Stomach (tissue), 9 donors: ENCODE results near the gene CMTR1. TPM values are rescaled to one million over a fixed set of nuclear protein-coding genes. Genes with fewer than 3 reads are reported as not detected.

ENCODE experiments used
- DNase-seq, 2 donors: peaks; one replicate each; pipeline versions ENCODE4 v3.0.0 to v3.0.0-alpha.2; 2013 to 2019
- H3K27ac ChIP-seq, 5 donors: fragments of 200-600 bp in 4 of 5; sonication (generic) in 4 of 5; one replicate each; pipeline ENCODE4 v1.5.1; 2013 to 2019; ENCODE audit warnings: mild to moderate bottlenecking in 1 of 5, moderate library complexity in 1 of 5
- H3K27me3 ChIP-seq, 3 donors: fragments of 200-600 bp; sonication (generic); one replicate each; pipeline ENCODE4 v1.5.1; 2017 to 2019; ENCODE audit warnings: mixed run types in 1 of 3
- H3K36me3 ChIP-seq, 4 donors: fragments of 200-600 bp; sonication (generic); 1 replicate in 3 of 4; 2 replicates in 1 of 4; pipeline ENCODE4 v1.5.1; 2016 to 2019
- H3K4me1 ChIP-seq, 4 donors: fragments of 200-600 bp; sonication (generic); one replicate each; pipeline ENCODE4 v1.5.1; 2016 to 2019
- H3K4me3 ChIP-seq, 4 donors: fragments of 200-600 bp; sonication (generic) in 3 of 4; one replicate each; pipeline ENCODE4 v1.5.1; 2016 to 2019; ENCODE audit warnings: mild to moderate bottlenecking in 1 of 4
- H3K9me3 ChIP-seq, 4 donors: fragments of 200-600 bp; sonication (generic); one replicate each; pipeline ENCODE4 v1.5.1; 2016 to 2019
- CTCF ChIP-seq, 7 experiments: fragments of 450-650 bp in 4 of 7; fragments of 200-600 bp in 3 of 7; sonication (generic) in 3 of 7; IDR thresholded peaks; one replicate each; pipeline ENCODE4 v1.5.1; 2016 to 2019; ENCODE audit warnings: antibody characterized with exemption in 7 of 7, control low read depth in 2 of 7, mild to moderate bottlenecking in 1 of 7
- EP300 ChIP-seq: sonication (generic); formaldehyde crosslinking; IDR thresholded peaks from one replicate; pipeline ENCODE4 v1.6.1; 2017; ENCODE audit warnings: antibody characterized with exemption
- POLR2A ChIP-seq, 4 donors: fragments of 450-650 bp; IDR thresholded peaks; one replicate each; pipeline ENCODE4 v1.6.1; 2016; ENCODE audit warnings: antibody characterized with exemption in 4 of 4, control low read depth in 2 of 4, mild to moderate bottlenecking in 1 of 4, moderate library complexity in 1 of 4
- POLR2AphosphoS5 ChIP-seq, 3 donors: sonication (generic); formaldehyde crosslinking; IDR thresholded peaks; one replicate each; pipeline ENCODE4 v1.6.1; 2016; ENCODE audit warnings: antibody characterized with exemption in 3 of 3
- WGBS, 5 donors: extraction: QIAGEN DNeasy Blood & Tissue Kit in 3 of 5; methylation state at CpG; one replicate each; pipeline versions ENCODE4 v1.1.5 to v1.1.7; 2013 to 2018; 5-methylcytosine and 5-hydroxymethylcytosine counted together
- intact Hi-C: fragments of 100-400 bp; cut with DNase I; formaldehyde crosslinking; loops from one replicate; pipeline ENCODE4 v1.15.1; 2023; ENCODE audit warnings: low total_unique reads
- polyA plus RNA-seq, 3 donors: library from polyadenylated mRNA; stranded (reverse); fragments of 200-250 nt; gene quantifications; one replicate each; pipeline ENCODE4 v1.2.3, GENCODE V29; 2013
- total RNA-seq, 5 donors: library from RNA; depleted of rRNA; stranded (reverse); fragments of >200 nt; gene quantifications; one replicate each; pipeline versions ENCODE4 v1.1.0 to v1.2.3, GENCODE V29; 2014 to 2016
- donor health status: healthy with polysubstance abuse.
- donor health status: Bipolar disorder and iron deficiency.
- donor health status: healthy.

CMTR1 gene
- total and polyA plus RNA-seq, 8 donors = 6.3 to 145 (median 24.5) TPM

- no peaks in the 10 kb centered on the region for H3K36me3 ChIP-seq
- H3K4me1 ChIP-seq = peaks cover 6 to 21% (median 17%) of the 10 kb centered on the region in 4 donors
- peak overlapping the region; percentile 3 to 68 (median 53) for H3K27ac ChIP-seq
- intact Hi-C loops = no loop called here
- peaks cover 0 to 7% (median 0%) of the 10 kb centered on the region in 4 donors for H3K9me3 ChIP-seq
- 10 to 26% (median 22%) methylated on average over 11 to 18 of the region's 18 CpGs for WGBS, 5 donors
- H3K4me3 ChIP-seq = peak overlapping the region in 2 of 4 donors; percentile 7 to 14
- peak; percentile 73 to 76 for DNase-seq
- TF ChIP-seq POLR2AphosphoS5 (IDR thresholded peaks at IDR 0.05) (no peak), POLR2A (IDR thresholded peaks at IDR 0.05) (no peak), CTCF (IDR thresholded peaks at IDR 0.05) (no peak), EP300 (no peak)
- H3K27me3 ChIP-seq = peaks cover 0 to 52% (median 29%) of the 10 kb centered on the region in 3 donors
Observed at GRCh38 chr6:37516076-37516919, 83.3 kb downstream of the CMTR1 start.

- H3K4me3 ChIP-seq = no peak overlapping the region
- intact Hi-C loops = no loop called here
- H3K36me3 ChIP-seq = no peaks in the 10 kb centered on the region
- peak overlapping the region in 3 of 5 donors; percentile 26 to 68 (median 48) for H3K27ac ChIP-seq
- TF ChIP-seq POLR2AphosphoS5 (IDR thresholded peaks at IDR 0.05) = no peak
- no peak for TF ChIP-seq CTCF (IDR thresholded peaks at IDR 0.05)
- TF ChIP-seq EP300 = no peak
- no peak for TF ChIP-seq POLR2A (IDR thresholded peaks at IDR 0.05)
- H3K9me3 ChIP-seq = peaks cover 0 to 7% (median 0%) of the 10 kb centered on the region in 4 donors
- 42 to 65% (median 54%) methylated on average over 16 of the region's 16 CpGs for WGBS, 5 donors
- peaks cover 6 to 21% (median 17%) of the 10 kb centered on the region in 4 donors for H3K4me1 ChIP-seq
- no peak for DNase-seq
- peaks cover 0 to 49% (median 26%) of the 10 kb centered on the region in 3 donors for H3K27me3 ChIP-seq
Observed at GRCh38 chr6:37516920-37517405, 83.9 kb downstream of the CMTR1 start.

GRCh38 chr6:37517411-37517812, 84.4 kb downstream of the CMTR1 start:
- peaks cover 6 to 21% (median 17%) of the 10 kb centered on the region in 4 donors for H3K4me1 ChIP-seq
- H3K9me3 ChIP-seq = peaks cover 0 to 7% (median 0%) of the 10 kb centered on the region in 4 donors
- no peak overlapping the region for H3K4me3 ChIP-seq
- H3K27ac ChIP-seq = peak overlapping the region in 2 of 5 donors; percentile 48 to 68
- 60 to 77% (median 73%) methylated on average over 11 of the region's 11 CpGs for WGBS, 5 donors
- intact Hi-C loops = no loop called here
- peaks cover 0 to 46% (median 22%) of the 10 kb centered on the region in 3 donors for H3K27me3 ChIP-seq
- peak in 1 of 2 donors; percentile 39 for DNase-seq
- no peaks in the 10 kb centered on the region for H3K36me3 ChIP-seq
- no peak for TF ChIP-seq EP300
- no peak for TF ChIP-seq POLR2A (IDR thresholded peaks at IDR 0.05)
- TF ChIP-seq CTCF (IDR thresholded peaks at IDR 0.05) = no peak
- no peak for TF ChIP-seq POLR2AphosphoS5 (IDR thresholded peaks at IDR 0.05)

GRCh38 chr6:37518116-37518515, 85.1 kb downstream of the CMTR1 start:
- intact Hi-C loops = no loop called here
- Histone ChIP-seq H3K36me3 (no peaks in the 10 kb centered on the region), H3K4me1 (peaks cover 6 to 21% (median 17%) of the 10 kb centered on the region in 4 donors), H3K4me3 (no peak overlapping the region), H3K27ac (no peak overlapping the region), H3K9me3 (peaks cover 0 to 7% (median 0%) of the 10 kb centered on the region in 4 donors), H3K27me3 (peaks cover 0 to 46% (median 15%) of the 10 kb centered on the region in 3 donors)
- no peak for DNase-seq
- 76 to 82% (median 79%) methylated on average over 4 to 6 of the region's 6 CpGs for WGBS, 5 donors
- TF ChIP-seq POLR2A (IDR thresholded peaks at IDR 0.05) (no peak), POLR2AphosphoS5 (IDR thresholded peaks at IDR 0.05) (no peak), EP300 (no peak), CTCF (IDR thresholded peaks at IDR 0.05) (no peak)
